MCF 10A (cell line): ENCODE measurements around the gene DCP1B. TPM values are rescaled to one million over a fixed set of nuclear protein-coding genes. Genes with fewer than 3 reads are reported as not detected.

ENCODE experiments used
- BruUV-seq: library from RNA; stranded (reverse); fragments of 400-500 nt; replicated peaks from 2 replicates; lab custom pipeline; 2021; lab: Mats Ljungman, UMichigan
- CTCF ChIA-PET: fragments of 300-600 bp; sonication (Branson Sonifier 250); formaldehyde crosslinking; extraction: SDS; loops from one replicate; lab custom pipeline; 2021; ENCODE audit warnings: antibody characterized with exemption, inconsistent platforms; lab: Yijun Ruan, JAX
- POLR2A ChIA-PET: fragments of 300-600, 350-650 bp; sonication (Branson Sonifier 250); formaldehyde crosslinking; extraction: SDS; loops from one replicate; lab custom pipeline; 2020; ENCODE audit warnings: antibody characterized with exemption, inconsistent platforms; lab: Yijun Ruan, JAX
- DNase-seq: peaks from one replicate; pipeline ENCODE4 v3.0.0-alpha.2; 2018; ENCODE audit not compliant: unreplicated experiment
- H3K27ac Mint-ChIP-seq: one replicate; pipeline ENCODE4 v1.8.0; 2022; ENCODE audit warnings: mild to moderate bottlenecking, low read depth, mixed read lengths; ENCODE audit not compliant: unreplicated experiment
- H3K27me3 Mint-ChIP-seq: one replicate; pipeline ENCODE4 v1.8.0; 2022; ENCODE audit warnings: mixed read lengths; ENCODE audit not compliant: insufficient read depth, unreplicated experiment
- H3K36me3 Mint-ChIP-seq: one replicate; pipeline ENCODE4 v1.8.0; 2022; ENCODE audit warnings: mild to moderate bottlenecking, moderate library complexity, mixed read lengths; ENCODE audit not compliant: insufficient read depth, unreplicated experiment
- H3K4me1 Mint-ChIP-seq: one replicate; pipeline ENCODE4 v1.8.0; 2022; ENCODE audit warnings: mixed read lengths; ENCODE audit not compliant: insufficient read depth, unreplicated experiment
- H3K4me3 Mint-ChIP-seq: one replicate; pipeline ENCODE4 v1.8.0; 2022; ENCODE audit warnings: mild to moderate bottlenecking, moderate library complexity, mixed read lengths; ENCODE audit not compliant: unreplicated experiment
- H3K9me3 Mint-ChIP-seq: one replicate; pipeline ENCODE4 v1.8.0; 2022; ENCODE audit warnings: mixed read lengths; ENCODE audit not compliant: unreplicated experiment
- intact Hi-C: fragments of 100-400 bp; cut with micrococcal nuclease; formaldehyde crosslinking; loops from 2 replicates; pipeline ENCODE4 v1.14.1; 2022
- total RNA-seq: library from RNA; stranded (reverse); gene quantifications from 2 replicates; pipeline ENCODE4 v1.2.3, GENCODE V29; 2022
- TF ChIP-seq, protein P1 (sequence below): fragments of 200-600 bp; IDR thresholded peaks from one replicate; pipeline ENCODE4 v1.8.0; 2022; ENCODE audit warnings: antibody characterized with exemption, mild to moderate bottlenecking; ENCODE audit not compliant: unreplicated experiment

The DCP1B gene
- total RNA-seq, 1 experiment from 2014 or later: 5.5 TPM

DNA sequence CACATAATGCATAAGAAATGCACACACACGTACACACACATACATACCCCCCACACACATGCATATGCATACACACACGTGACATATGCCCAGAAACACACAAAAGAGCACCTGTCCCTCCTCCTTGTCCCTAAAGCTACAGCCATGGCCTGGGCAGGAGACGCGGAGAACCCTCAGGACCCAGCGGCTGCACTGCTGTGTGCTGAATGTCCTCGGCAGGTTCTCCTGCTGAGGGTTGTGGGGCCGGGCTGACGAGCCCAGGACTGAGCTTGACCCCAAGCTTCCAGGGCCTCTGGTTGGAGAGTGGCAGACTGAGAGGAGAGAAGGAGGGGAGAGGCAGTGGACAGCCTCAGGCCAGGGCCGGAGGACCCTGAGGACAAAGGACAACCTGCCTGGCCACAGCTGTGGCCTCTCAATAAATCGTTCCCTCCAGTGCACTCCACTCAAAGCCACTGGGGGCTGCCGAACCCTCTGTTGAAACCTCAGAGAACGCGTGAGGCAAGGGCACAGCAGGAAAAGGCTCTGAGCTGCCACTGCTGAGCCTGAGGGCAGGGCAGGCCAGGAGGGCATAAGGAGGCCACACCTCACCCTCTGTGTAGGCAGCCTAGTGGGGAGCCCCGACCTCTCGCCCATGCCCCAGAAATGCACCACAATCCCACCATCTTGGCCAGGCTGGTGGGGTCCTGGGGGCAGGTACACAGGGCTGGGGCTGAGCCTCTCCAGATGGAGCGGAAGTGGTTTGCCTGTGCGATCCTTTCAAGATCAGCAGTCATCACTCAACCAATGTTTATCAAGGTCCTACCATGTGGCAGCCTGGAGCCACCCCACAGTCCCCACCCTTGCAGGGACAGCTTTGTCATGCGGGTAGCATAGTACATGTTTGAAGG, 88.9 kb downstream of the DCP1B start:
- Mint-ChIP-seq H3K27me3 (peaks cover 15% of the 10 kb centered on the region), H3K36me3 (no peaks in the 10 kb centered on the region), H3K9me3 (no peaks in the 10 kb centered on the region), H3K4me1 (no peaks in the 10 kb centered on the region), H3K4me3 (no peak overlapping the region), H3K27ac (no peak overlapping the region)
- intact Hi-C loops: no loop called here
- no peak for DNase-seq
- TF ChIP-seq, protein P1, sequence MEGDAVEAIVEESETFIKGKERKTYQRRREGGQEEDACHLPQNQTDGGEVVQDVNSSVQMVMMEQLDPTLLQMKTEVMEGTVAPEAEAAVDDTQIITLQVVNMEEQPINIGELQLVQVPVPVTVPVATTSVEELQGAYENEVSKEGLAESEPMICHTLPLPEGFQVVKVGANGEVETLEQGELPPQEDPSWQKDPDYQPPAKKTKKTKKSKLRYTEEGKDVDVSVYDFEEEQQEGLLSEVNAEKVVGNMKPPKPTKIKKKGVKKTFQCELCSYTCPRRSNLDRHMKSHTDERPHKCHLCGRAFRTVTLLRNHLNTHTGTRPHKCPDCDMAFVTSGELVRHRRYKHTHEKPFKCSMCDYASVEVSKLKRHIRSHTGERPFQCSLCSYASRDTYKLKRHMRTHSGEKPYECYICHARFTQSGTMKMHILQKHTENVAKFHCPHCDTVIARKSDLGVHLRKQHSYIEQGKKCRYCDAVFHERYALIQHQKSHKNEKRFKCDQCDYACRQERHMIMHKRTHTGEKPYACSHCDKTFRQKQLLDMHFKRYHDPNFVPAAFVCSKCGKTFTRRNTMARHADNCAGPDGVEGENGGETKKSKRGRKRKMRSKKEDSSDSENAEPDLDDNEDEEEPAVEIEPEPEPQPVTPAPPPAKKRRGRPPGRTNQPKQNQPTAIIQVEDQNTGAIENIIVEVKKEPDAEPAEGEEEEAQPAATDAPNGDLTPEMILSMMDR: no peak
- CTCF ChIA-PET: interaction anchor here (0.7 to 2.2 kb wide), 2 partner anchors 25 to 432 kb away, joined by 3 to 12 read pairs; no protein-coding TSS in a partner anchor
- BruUV-seq: no TSS peak
- POLR2A ChIA-PET: no interaction called here

DNA sequence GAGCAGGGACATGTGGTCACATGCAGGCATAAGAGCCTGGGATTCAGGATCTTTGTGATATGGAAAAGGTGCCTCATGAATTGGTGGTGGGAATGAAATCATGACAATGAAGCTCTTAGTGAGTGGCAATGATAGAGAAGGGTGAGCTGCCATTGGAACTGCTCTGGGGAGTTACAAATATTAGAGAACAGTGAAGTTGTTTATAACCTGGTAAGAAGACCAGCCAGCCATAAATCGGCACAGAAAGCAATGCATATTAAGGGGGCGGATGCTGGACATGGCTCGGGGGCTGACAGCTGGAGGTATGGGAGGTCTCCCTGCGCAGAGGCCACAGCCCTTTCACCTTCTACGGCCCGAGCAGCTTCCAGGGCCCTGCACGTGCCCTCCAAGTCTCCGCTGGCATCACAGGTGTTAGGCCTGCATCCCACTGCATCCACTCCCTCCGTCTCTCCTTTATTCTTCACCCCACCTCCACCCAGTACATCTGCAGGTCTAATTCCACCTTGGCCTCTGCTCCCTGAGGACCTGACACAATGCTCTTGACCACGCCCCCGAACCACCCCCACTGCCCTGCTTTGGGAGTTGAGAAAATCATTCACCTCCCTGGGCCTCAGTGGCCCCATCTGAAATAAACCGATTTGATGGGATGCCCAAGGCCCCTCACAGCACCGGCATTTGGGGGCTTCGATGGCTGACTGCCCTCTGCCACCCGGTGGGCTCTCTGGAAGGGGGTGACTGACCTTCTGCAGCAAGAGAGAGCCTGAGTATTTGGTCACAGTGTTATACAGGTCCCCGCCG, 89.9 kb downstream of the DCP1B start:
- POLR2A ChIA-PET: interaction anchor here (0.6 kb wide), 1 partner anchor 101 kb away, joined by 3 read pairs; no protein-coding TSS in a partner anchor
- no peak overlapping the region for H3K27ac Mint-ChIP-seq

DNA sequence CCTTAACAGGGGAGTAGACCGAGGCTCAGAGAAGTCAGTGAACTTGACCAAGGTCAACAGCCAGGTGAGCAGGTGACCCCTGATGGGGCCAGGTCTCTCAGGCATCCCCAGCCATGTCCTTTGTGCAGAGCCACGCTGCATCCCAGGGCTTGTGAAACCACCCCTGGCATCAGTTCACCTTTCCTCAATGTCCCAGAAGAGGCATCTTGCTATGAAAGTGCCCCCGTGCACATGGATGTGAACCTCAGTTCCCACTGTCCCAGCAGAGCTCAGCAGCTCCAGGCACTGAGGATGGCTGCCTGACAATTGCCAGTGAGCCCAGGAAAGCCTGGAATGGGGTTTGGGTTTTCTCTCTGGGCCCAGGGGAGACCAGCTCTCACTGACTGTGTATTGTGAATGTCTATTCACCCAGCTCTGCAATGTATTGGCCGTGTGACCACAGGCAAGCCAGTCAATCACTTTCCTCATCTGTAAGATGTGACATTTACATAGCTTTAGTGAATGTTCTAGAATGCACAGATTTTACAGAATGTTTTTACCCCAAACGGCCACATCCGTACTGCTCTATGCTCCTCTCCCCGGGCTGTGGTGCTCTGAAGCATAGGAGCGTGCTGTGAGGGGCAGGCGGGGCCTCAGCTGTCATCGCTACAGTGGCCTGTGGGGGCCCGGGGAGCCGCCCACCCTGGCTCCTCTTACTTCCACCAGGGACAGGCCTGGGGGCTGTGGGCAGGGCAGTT, 90.7 kb downstream of the DCP1B start:
- peaks cover 15% of the 10 kb centered on the region for H3K27me3 Mint-ChIP-seq
- no TSS peak for BruUV-seq
- intact Hi-C loops: no loop called here
- ChIA-PET POLR2A (interaction anchor here (0.6 kb wide), 1 partner anchor 101 kb away, joined by 3 read pairs; no protein-coding TSS in a partner anchor), CTCF (interaction anchor here (0.6 to 1.0 kb wide), 4 partner anchors 26 to 810 kb away, joined by 3 to 4 read pairs (median 3); no protein-coding TSS in a partner anchor)
- no peak overlapping the region for H3K27ac Mint-ChIP-seq
- no peak overlapping the region for H3K4me3 Mint-ChIP-seq
- H3K4me1 Mint-ChIP-seq: no peaks in the 10 kb centered on the region
- DNase-seq: no peak
- peaks cover 6% of the 10 kb centered on the region for H3K9me3 Mint-ChIP-seq
- H3K36me3 Mint-ChIP-seq: no peaks in the 10 kb centered on the region
- TF ChIP-seq, protein P1: no peak

More for the DNA sequence above, 89.9 kb downstream of the DCP1B start:
- no peak overlapping the region for H3K4me3 Mint-ChIP-seq
- no peaks in the 10 kb centered on the region for H3K4me1 Mint-ChIP-seq
- peaks cover 15% of the 10 kb centered on the region for H3K27me3 Mint-ChIP-seq
- intact Hi-C loops: no loop called here
- no peaks in the 10 kb centered on the region for H3K36me3 Mint-ChIP-seq
- BruUV-seq: no TSS peak
- no peaks in the 10 kb centered on the region for H3K9me3 Mint-ChIP-seq
- TF ChIP-seq, protein P1: no peak
- CTCF ChIA-PET: interaction anchor here (0.7 to 1.0 kb wide), 4 partner anchors 25 to 810 kb away, joined by 3 to 4 read pairs (median 3); no protein-coding TSS in a partner anchor
- no peak for DNase-seq
